ENCODE measurements around the gene NUP133.

DNA sequence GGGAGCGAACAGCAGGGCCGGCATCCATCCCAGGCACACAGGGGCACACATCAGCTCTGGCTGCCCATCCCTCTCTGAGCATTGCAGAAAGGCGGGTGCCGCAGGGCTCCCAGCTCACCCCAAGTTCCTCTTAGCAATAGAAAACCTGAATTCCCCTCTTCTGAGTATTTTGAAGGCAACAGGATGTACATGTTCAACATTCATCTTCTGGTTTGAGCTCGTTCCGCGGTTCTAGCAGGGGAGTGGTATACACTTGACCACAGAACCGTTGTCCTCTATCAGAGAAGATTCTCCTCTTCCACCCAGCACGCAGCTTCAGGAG is 97.8 kb downstream of the NUP133 start:
- TF ChIP-seq, protein P1, sequence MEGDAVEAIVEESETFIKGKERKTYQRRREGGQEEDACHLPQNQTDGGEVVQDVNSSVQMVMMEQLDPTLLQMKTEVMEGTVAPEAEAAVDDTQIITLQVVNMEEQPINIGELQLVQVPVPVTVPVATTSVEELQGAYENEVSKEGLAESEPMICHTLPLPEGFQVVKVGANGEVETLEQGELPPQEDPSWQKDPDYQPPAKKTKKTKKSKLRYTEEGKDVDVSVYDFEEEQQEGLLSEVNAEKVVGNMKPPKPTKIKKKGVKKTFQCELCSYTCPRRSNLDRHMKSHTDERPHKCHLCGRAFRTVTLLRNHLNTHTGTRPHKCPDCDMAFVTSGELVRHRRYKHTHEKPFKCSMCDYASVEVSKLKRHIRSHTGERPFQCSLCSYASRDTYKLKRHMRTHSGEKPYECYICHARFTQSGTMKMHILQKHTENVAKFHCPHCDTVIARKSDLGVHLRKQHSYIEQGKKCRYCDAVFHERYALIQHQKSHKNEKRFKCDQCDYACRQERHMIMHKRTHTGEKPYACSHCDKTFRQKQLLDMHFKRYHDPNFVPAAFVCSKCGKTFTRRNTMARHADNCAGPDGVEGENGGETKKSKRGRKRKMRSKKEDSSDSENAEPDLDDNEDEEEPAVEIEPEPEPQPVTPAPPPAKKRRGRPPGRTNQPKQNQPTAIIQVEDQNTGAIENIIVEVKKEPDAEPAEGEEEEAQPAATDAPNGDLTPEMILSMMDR (conservative IDR thresholded peaks at IDR 0.05; ENCODE audit: low read length): no peak
- TF ChIP-seq EZH2phosphoT487 (IDR thresholded peaks at IDR 0.05; ENCODE audit: borderline replicate concordance): no peak
